PFSK-1 (cell line): ENCODE data around the gene CCDC197.

ENCODE experiments used
- FOXP2 ChIP-seq: optimal IDR thresholded peaks from 2 replicates; pipeline ENCODE3; 2011; ENCODE audit warnings: borderline replicate concordance, control low read depth, inconsistent platforms; ENCODE audit not compliant: insufficient read depth; ENCODE audit errors: extremely low read length, extremely low read depth
- POLR2AphosphoS5 ChIP-seq: IDR thresholded peaks from 2 replicates; pipeline ENCODE4 v1.6.1; 2012; ENCODE audit warnings: low read depth, mild to moderate bottlenecking, control low read depth, low read length, moderate library complexity
- REST ChIP-seq, 2 experiments: IDR thresholded peaks; 2 replicates each; pipeline versions ENCODE4 v1.6.1 to v1.8.0; 2011 to 2012; ENCODE audit warnings: low read depth in 2 of 2, low read length in 2 of 2, control low read depth in 1 of 2, inconsistent platforms in 1 of 2, mild to moderate bottlenecking in 1 of 2, moderate library complexity in 1 of 2; ENCODE audit not compliant: insufficient read depth in 1 of 2
- SIN3A ChIP-seq: IDR thresholded peaks from 2 replicates; pipeline ENCODE4 v1.6.1; 2012; ENCODE audit warnings: mild to moderate bottlenecking, low read length, moderate library complexity, borderline replicate concordance; ENCODE audit not compliant: insufficient read depth
- TAF1 ChIP-seq: IDR thresholded peaks from 2 replicates; pipeline ENCODE4 v1.6.1; 2012; ENCODE audit warnings: low read length, control low read depth, borderline replicate concordance; ENCODE audit not compliant: insufficient read depth

GRCh38 chr14:93996130-93996695 lies 888 bp upstream of the CCDC197 start:
- TF ChIP-seq REST (IDR thresholded peaks at IDR 0.05; ENCODE audit: insufficient read depth in 1 of 2, low read depth in 2 of 2, low read length in 2 of 2): no peak
- no peak for TF ChIP-seq POLR2AphosphoS5
- TF ChIP-seq TAF1: no peak
- TF ChIP-seq SIN3A: no peak
- TF ChIP-seq FOXP2: no peak
